ENCODE results near the gene GSX2.
A peak's percentile ranks its signal among the peaks of the same experiment; 100 is the strongest.

GRCh38 chr4:54090804-54091623, 8.9 kb upstream of the GSX2 start:
- TF ChIP-seq TAF7 (optimal IDR thresholded peaks at IDR 0.05; ENCODE audit: borderline replicate concordance, low read depth, low read length) (no peak), USF2 (IDR thresholded peaks at IDR 0.05; ENCODE audit: low read length) (no peak), RNF2 (IDR thresholded peaks at IDR 0.05; ENCODE audit: borderline replicate concordance, low read depth, low read length, missing control alignments, poor library complexity, severe bottlenecking) (no peak), CTCF (IDR thresholded peaks at IDR 0.05; ENCODE audit: control extremely low read depth in 1 of 3, insufficient read depth in 1 of 3, low read depth in 1 of 3, low read length in 3 of 3) (no peak), NRF1 (IDR thresholded peaks at IDR 0.05; ENCODE audit: low read depth, low read length) (no peak), JUN (IDR thresholded peaks at IDR 0.05; ENCODE audit: low read depth, low read length) (no peak), RAD21 (IDR thresholded peaks at IDR 0.05 in 1 of 2, conservative IDR thresholded peaks at IDR 0.05 in 1 of 2; ENCODE audit: low read depth in 2 of 2, low read length in 2 of 2) (no peak), SP2 (IDR thresholded peaks at IDR 0.05; ENCODE audit: low read length) (no peak), TAF1 (IDR thresholded peaks at IDR 0.05; ENCODE audit: low read depth, low read length) (no peak), POLR2A (IDR thresholded peaks at IDR 0.05; ENCODE audit: control extremely low read depth in 1 of 2, low read depth in 2 of 2, low read length in 2 of 2) (no peak), EP300 (IDR thresholded peaks at IDR 0.05; ENCODE audit: borderline replicate concordance in 1 of 2, low read depth in 2 of 2, low read length in 2 of 2) (no peak), SUZ12 (IDR thresholded peaks at IDR 0.05; ENCODE audit: low read length) (peak; percentile 21; the same call in 1 of the 2 replicates)

All from H1 (cell line).